HepG2 (cell line): ENCODE measurements around the gene C11orf24. TPM values are rescaled to one million over a fixed set of nuclear protein-coding genes. Genes with fewer than 3 reads are reported as not detected.
A peak's percentile ranks its signal among the peaks of the same experiment; 100 is the strongest.

Source experiments
- ADNP ChIP-seq: sonication (generic); formaldehyde crosslinking; IDR thresholded peaks from 2 replicates; pipeline ENCODE4 v1.4.0; 2020; ENCODE audit warnings: missing genetic modification reagents
- ARID2 ChIP-seq: sonication (generic); formaldehyde crosslinking; IDR thresholded peaks from 2 replicates; pipeline ENCODE4 v1.8.1; 2022; ENCODE audit warnings: mild to moderate bottlenecking, missing genetic modification reagents, borderline replicate concordance
- HDAC1 ChIP-seq: sonication (generic); formaldehyde crosslinking; IDR thresholded peaks from 2 replicates; pipeline ENCODE4 v1.5.1; 2020; ENCODE audit warnings: mild to moderate bottlenecking, missing genetic modification reagents
- HINFP ChIP-seq: sonication (generic); formaldehyde crosslinking; IDR thresholded peaks from 2 replicates; pipeline ENCODE4 v1.4.0; 2020; ENCODE audit warnings: low read depth, mild to moderate bottlenecking, missing genetic modification reagents
- KLF15 ChIP-seq: sonication (generic); formaldehyde crosslinking; IDR thresholded peaks from 2 replicates; pipeline ENCODE4 v1.8.1; 2023; ENCODE audit warnings: borderline replicate concordance, mild to moderate bottlenecking, inconsistent platforms, missing genetic modification reagents, mixed read lengths
- MYC ChIP-seq: sonication (generic); formaldehyde crosslinking; IDR thresholded peaks from 2 replicates; pipeline ENCODE4 v1.9.0; 2021; ENCODE audit warnings: missing genetic modification reagents, borderline replicate concordance
- NFRKB ChIP-seq: fragments of 450-650 bp; IDR thresholded peaks from 2 replicates; pipeline ENCODE4 v1.6.1; 2017
- RARA ChIP-seq: IDR thresholded peaks from 2 replicates; pipeline ENCODE4 v1.6.1; 2016; ENCODE audit warnings: missing genetic modification reagents, missing compliant biosample characterization
- RFX1 ChIP-seq: fragments of 450-650 bp; IDR thresholded peaks from 2 replicates; pipeline ENCODE4 v1.6.1; 2017
- SKIL ChIP-seq: sonication (generic); formaldehyde crosslinking; IDR thresholded peaks from 2 replicates; pipeline ENCODE4 v1.8.0; 2022; ENCODE audit warnings: missing genetic modification reagents, mild to moderate bottlenecking, moderate library complexity, borderline replicate concordance
- TGIF2 ChIP-seq: IDR thresholded peaks from 2 replicates; pipeline ENCODE4 v1.6.1; 2016; ENCODE audit warnings: control low read depth, missing compliant biosample characterization
- ZBTB10 ChIP-seq: sonication (generic); formaldehyde crosslinking; IDR thresholded peaks from 2 replicates; pipeline ENCODE4 v1.4.0; 2020; ENCODE audit warnings: missing genetic modification reagents, borderline replicate concordance
- ZBTB26 ChIP-seq: IDR thresholded peaks from 2 replicates; pipeline ENCODE4 v1.6.1; 2016; ENCODE audit warnings: missing compliant biosample characterization, missing genetic modification reagents, borderline replicate concordance
- ZFP62 ChIP-seq: sonication (generic); formaldehyde crosslinking; IDR thresholded peaks from 2 replicates; pipeline ENCODE4 v1.4.0; 2020; ENCODE audit warnings: missing genetic modification reagents
- ZKSCAN5 ChIP-seq: sonication (generic); formaldehyde crosslinking; IDR thresholded peaks from 2 replicates; pipeline ENCODE4 v1.5.1; 2020; ENCODE audit warnings: mild to moderate bottlenecking, missing genetic modification reagents
- ZNF276 ChIP-seq: sonication (generic); formaldehyde crosslinking; IDR thresholded peaks from 2 replicates; pipeline ENCODE4 v1.4.0; 2020; ENCODE audit warnings: mild to moderate bottlenecking, low read depth, missing genetic modification reagents
- ZNF367 ChIP-seq: sonication (generic); formaldehyde crosslinking; IDR thresholded peaks from 2 replicates; pipeline ENCODE4 v1.4.0; 2020; ENCODE audit warnings: missing genetic modification reagents, borderline replicate concordance
- ZNF501 ChIP-seq: sonication (generic); formaldehyde crosslinking; IDR thresholded peaks from 2 replicates; pipeline ENCODE4 v1.5.1; 2020; ENCODE audit warnings: mild to moderate bottlenecking, moderate library complexity, missing genetic modification reagents
- ZNF614 ChIP-seq: IDR thresholded peaks from 2 replicates; pipeline ENCODE4 v1.6.1; 2018; ENCODE audit warnings: missing biosample characterization, missing genetic modification reagents, inconsistent platforms, borderline replicate concordance
- ZSCAN22 ChIP-seq: sonication (generic); formaldehyde crosslinking; IDR thresholded peaks from 2 replicates; pipeline ENCODE4 v1.4.0; 2020; ENCODE audit warnings: mild to moderate bottlenecking, missing genetic modification reagents
- ZSCAN29 ChIP-seq: sonication (generic); formaldehyde crosslinking; conservative IDR thresholded peaks from 2 replicates; pipeline ENCODE4 v1.4.0; 2020; ENCODE audit warnings: mild to moderate bottlenecking, missing genetic modification reagents
- polyA plus RNA-seq, 8 experiments: library from polyadenylated mRNA; depleted of rRNA in 3 of 8; stranded (reverse) in 7 of 8; unstranded in 1 of 8; fragments of >200 nt; fragmentation: Illumina TruSeq in 4 of 8; extraction: Trizol in 4 of 8; gene quantifications; 2 replicates each; pipeline versions ENCODE4 v1.2.1 to v1.2.3, GENCODE V29; 2011 to 2016; ENCODE audit warnings: low read depth in 4 of 8, missing spikeins in 1 of 8, mixed read lengths in 1 of 8; ENCODE audit not compliant: insufficient read depth in 1 of 8
- total RNA-seq, 5 experiments: library from RNA; depleted of rRNA; stranded (reverse); fragments of >200 nt; fragmentation: Illumina TruSeq; extraction: Trizol; gene quantifications; 2 replicates each; pipeline ENCODE4 v1.2.3, GENCODE V29; 2016; ENCODE audit warnings: low read depth in 1 of 5

Gene C11orf24
- total and polyA plus RNA-seq, 2 of the 13 experiments (the other 11 are each of a cell fraction or from before 2014, with no cell fraction given), result 52.9 to 55.5 TPM

- TF ChIP-seq NFRKB, result no peak
- TF ChIP-seq HINFP (CRISPR knock-in tag), result no peak
- no peak for TF ChIP-seq ZSCAN22 (CRISPR knock-in tag)
- TF ChIP-seq ZNF501 (CRISPR knock-in tag), result no peak
- no peak for TF ChIP-seq ZBTB26
- no peak for TF ChIP-seq ZSCAN29 (CRISPR knock-in tag)
- TF ChIP-seq HDAC1 (CRISPR knock-in tag), result no peak
- 0 out of 2 replicates have a peak, but pooled peaks have one; percentile 18 for TF ChIP-seq MYC (CRISPR knock-in tag)
- no peak for TF ChIP-seq RARA (CRISPR knock-in tag)
- TF ChIP-seq ZNF367 (CRISPR knock-in tag), result no peak
- no peak for TF ChIP-seq ZNF276 (CRISPR knock-in tag)
- no peak for TF ChIP-seq ZFP62 (CRISPR knock-in tag)
- TF ChIP-seq SKIL (CRISPR knock-in tag), result peak; percentile 46; the same call in 1 of the 2 replicates
- TF ChIP-seq ARID2 (CRISPR knock-in tag), result no peak
- no peak for TF ChIP-seq ADNP (CRISPR knock-in tag)
- TF ChIP-seq ZBTB10 (CRISPR knock-in tag), result no peak
- 0 out of 2 replicates have a peak, but pooled peaks have one; percentile 60 for TF ChIP-seq KLF15 (CRISPR knock-in tag)
- TF ChIP-seq TGIF2 (CRISPR knock-in tag), result peak; percentile 15; the same call in 1 of the 2 replicates
- TF ChIP-seq ZNF614 (CRISPR knock-in tag), result no peak
- no peak for TF ChIP-seq ZKSCAN5
- no peak for TF ChIP-seq RFX1
These were observed 571 bp downstream of the C11orf24 start (continued) for GRCh38 chr11:68271023-68271780.
